H1 (cell line): ENCODE measurements around the gene TMEM222. TPM values are rescaled to one million over a fixed set of nuclear protein-coding genes. Genes with fewer than 3 reads are reported as not detected.

ENCODE experiments used
- CBX8 ChIP-seq: fragments of 300-800, 300-1000 bp; sonication (generic); IDR thresholded peaks from 2 replicates; pipeline ENCODE4 v1.7.1; 2016; ENCODE audit warnings: low read depth, low read length, borderline replicate concordance
- CHD1 ChIP-seq: IDR thresholded peaks from 2 replicates; pipeline ENCODE4 v1.6.1; 2012; ENCODE audit warnings: low read depth, low read length, improper control_type of control experiment
- CHD2 ChIP-seq: IDR thresholded peaks from 2 replicates; pipeline ENCODE4 v1.6.1; 2012; ENCODE audit warnings: low read length, improper control_type of control experiment
- CTCF ChIP-seq, 3 experiments: IDR thresholded peaks; 1 replicate in 2 of 3; 2 replicates in 1 of 3; pipeline versions ENCODE4 v1.5.1 to v1.6.1; 2011; ENCODE audit warnings: low read length in 3 of 3, mild to moderate bottlenecking in 3 of 3, inconsistent platforms in 2 of 3, low read depth in 1 of 3, moderate library complexity in 1 of 3; ENCODE audit not compliant: insufficient read depth in 1 of 3; ENCODE audit errors: control extremely low read depth in 1 of 3
- E2F6 ChIP-seq: IDR thresholded peaks from 2 replicates; pipeline ENCODE4 v1.6.1; 2012; ENCODE audit warnings: inconsistent platforms
- EP300 ChIP-seq, 2 experiments: IDR thresholded peaks; 1 replicate in 1 of 2; 2 replicates in 1 of 2; pipeline ENCODE4 v1.6.1; 2011 to 2012; ENCODE audit warnings: low read depth in 2 of 2, low read length in 2 of 2, mild to moderate bottlenecking in 2 of 2, borderline replicate concordance in 1 of 2, inconsistent platforms in 1 of 2, moderate library complexity in 1 of 2
- EZH2 ChIP-seq: fragments of 200-600 bp; sonication (generic); IDR thresholded peaks from 2 replicates; pipeline ENCODE4 v1.7.1; 2012; ENCODE audit warnings: low read depth, mild to moderate bottlenecking, moderate library complexity, low read length, inconsistent platforms; ENCODE audit not compliant: severe bottlenecking
- FOSL1 ChIP-seq: IDR thresholded peaks from 2 replicates; pipeline ENCODE4 v1.6.1; 2011; ENCODE audit warnings: mild to moderate bottlenecking, low read depth, low read length, moderate library complexity; ENCODE audit not compliant: insufficient read depth
- GABPA ChIP-seq: IDR thresholded peaks from 2 replicates; pipeline ENCODE4 v1.6.1; 2011; ENCODE audit warnings: mild to moderate bottlenecking, low read length, moderate library complexity, borderline replicate concordance; ENCODE audit not compliant: insufficient read depth
- JUN ChIP-seq: IDR thresholded peaks from 2 replicates; pipeline ENCODE4 v1.6.1; 2011; ENCODE audit warnings: low read depth, mild to moderate bottlenecking, improper control_type of control experiment, low read length
- KDM4A ChIP-seq: IDR thresholded peaks from one replicate; pipeline ENCODE4 v1.7.1; 2012; ENCODE audit warnings: low read depth, mild to moderate bottlenecking, moderate library complexity, low read length, inconsistent platforms; ENCODE audit not compliant: severe bottlenecking
- NANOG ChIP-seq: IDR thresholded peaks from 2 replicates; pipeline ENCODE4 v1.6.1; 2011; ENCODE audit warnings: low read length, low read depth, mild to moderate bottlenecking, inconsistent platforms; ENCODE audit not compliant: insufficient read depth, poor library complexity, severe bottlenecking
- NRF1 ChIP-seq: IDR thresholded peaks from 2 replicates; pipeline ENCODE4 v1.6.1; 2011; ENCODE audit warnings: mild to moderate bottlenecking, low read depth, low read length, improper control_type of control experiment
- RFX5 ChIP-seq: IDR thresholded peaks from 2 replicates; pipeline ENCODE4 v1.6.1; 2011; ENCODE audit warnings: low read depth, low read length, improper control_type of control experiment, borderline replicate concordance
- SIRT6 ChIP-seq: IDR thresholded peaks from one replicate; pipeline ENCODE4 v1.7.1; 2012; ENCODE audit warnings: low read length, inconsistent platforms
- SP4 ChIP-seq: IDR thresholded peaks from 2 replicates; pipeline ENCODE4 v1.6.1; 2012; ENCODE audit warnings: low read length, inconsistent platforms
- SUZ12 ChIP-seq: fragments of 200-600 bp; sonication (generic); IDR thresholded peaks from 2 replicates; pipeline ENCODE4 v1.6.1; 2012; ENCODE audit warnings: mild to moderate bottlenecking, inconsistent platforms, low read length, moderate library complexity, mixed read lengths
- TCF12 ChIP-seq: IDR thresholded peaks from 2 replicates; pipeline ENCODE4 v1.6.1; 2011; ENCODE audit warnings: low read depth, mild to moderate bottlenecking, low read length
- TEAD4 ChIP-seq: IDR thresholded peaks from 2 replicates; pipeline ENCODE4 v1.6.1; 2012; ENCODE audit warnings: low read depth, low read length, inconsistent platforms, mixed read lengths
- polyA plus RNA-seq, 7 experiments: library from polyadenylated mRNA; depleted of rRNA in 3 of 7; stranded (reverse) in 5 of 7; unstranded in 2 of 7; fragments of >200 nt in 5 of 7; fragments of 200-250 nt in 2 of 7; gene quantifications; 1 replicate in 5 of 7; 2 replicates in 1 of 7; 4 replicates in 1 of 7; pipeline versions ENCODE4 v1.2.1 to v1.2.3, GENCODE V29; 2011 to 2013; ENCODE audit warnings: missing spikeins in 2 of 7, mixed read lengths in 2 of 7
- total RNA-seq: library from RNA; stranded (reverse); fragmentation: NEBNext Ultra II Directional; extraction: Animal tissue kit (Norgen Biotek cat#: 25700); gene quantifications from 2 replicates; pipeline ENCODE4 v1.2.1, GENCODE V29; 2021
- TF ChIP-seq, protein P1 (sequence below): IDR thresholded peaks from 2 replicates; pipeline ENCODE4 v1.6.1; 2011; ENCODE audit warnings: low read depth, mild to moderate bottlenecking, low read length; ENCODE audit not compliant: insufficient read depth

Gene TMEM222
- total and polyA plus RNA-seq, 2 of the 8 experiments (the other 6 are each of a cell fraction or from before 2014, with no cell fraction given), result 27.0 to 51.8 TPM

- TF ChIP-seq E2F6, result peak; percentile 89; the same call in 1 of the 2 replicates
- TF ChIP-seq SP4, result no peak
- TF ChIP-seq CBX8, result no peak
- no peak for TF ChIP-seq SIRT6
- TF ChIP-seq NANOG, result no peak
- TF ChIP-seq KDM4A, result peak; percentile 29
- no peak for TF ChIP-seq EZH2
- no peak for TF ChIP-seq FOSL1
- TF ChIP-seq JUN, result no peak
- TF ChIP-seq, protein P1, sequence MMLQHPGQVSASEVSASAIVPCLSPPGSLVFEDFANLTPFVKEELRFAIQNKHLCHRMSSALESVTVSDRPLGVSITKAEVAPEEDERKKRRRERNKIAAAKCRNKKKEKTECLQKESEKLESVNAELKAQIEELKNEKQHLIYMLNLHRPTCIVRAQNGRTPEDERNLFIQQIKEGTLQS, result no peak
- TF ChIP-seq CHD1, result no peak
- TF ChIP-seq CHD2, result no peak
- TF ChIP-seq TEAD4, result no peak
- TF ChIP-seq RFX5, result no peak
- no peak for TF ChIP-seq SUZ12
- TF ChIP-seq GABPA, result no peak
- no peak for TF ChIP-seq NRF1
- no peak for TF ChIP-seq TCF12
- TF ChIP-seq CTCF (IDR thresholded peaks at IDR 0.05; ENCODE audit: control extremely low read depth in 1 of 3, insufficient read depth in 1 of 3, low read depth in 1 of 3, low read length in 3 of 3), result no peak
- no peak; a peak in 1 of 3 replicates for TF ChIP-seq EP300 (IDR thresholded peaks at IDR 0.05; ENCODE audit: borderline replicate concordance in 1 of 2, low read depth in 2 of 2, low read length in 2 of 2)
Observed at GRCh38 chr1:27349784-27350662, 28.1 kb downstream of the TMEM222 start (continued).
